Endodermal cell (in vitro differentiated cells): ENCODE measurements around the gene CHRNE. TPM values are rescaled to one million over a fixed set of nuclear protein-coding genes. Genes with fewer than 3 reads are reported as not detected.

ENCODE experiments used
- DNase-seq: peaks from one replicate; pipeline ENCODE4 v3.0.0-alpha.2; 2017
- H3K27ac ChIP-seq: 2 replicates; pipeline ENCODE4 v1.5.1; 2013; ENCODE audit warnings: mild to moderate bottlenecking, low read depth, low read length, moderate library complexity
- H3K27me3 ChIP-seq: 2 replicates; pipeline ENCODE4 v1.6.1; 2013; ENCODE audit warnings: mild to moderate bottlenecking, low read length, moderate library complexity; ENCODE audit not compliant: insufficient read depth, control insufficient read depth, poor library complexity, severe bottlenecking
- H3K36me3 ChIP-seq: 2 replicates; pipeline ENCODE4 v1.7.0; 2013; ENCODE audit warnings: mild to moderate bottlenecking, low read length, moderate library complexity; ENCODE audit not compliant: control insufficient read depth, insufficient read depth
- H3K4me1 ChIP-seq: one replicate; pipeline ENCODE4 v1.7.0; 2013; ENCODE audit warnings: low read length; ENCODE audit not compliant: control insufficient read depth, insufficient read depth
- H3K4me3 ChIP-seq: 2 replicates; pipeline ENCODE4 v1.5.1; 2013; ENCODE audit warnings: mild to moderate bottlenecking, low read length, moderate library complexity
- H3K9ac ChIP-seq: 2 replicates; pipeline ENCODE4 v1.6.1; 2013; ENCODE audit warnings: mild to moderate bottlenecking, low read length, moderate library complexity; ENCODE audit not compliant: poor library complexity, severe bottlenecking; ENCODE audit errors: extremely low read depth
- H3K9me3 ChIP-seq: 2 replicates; pipeline ENCODE4 v1.6.1; 2013; ENCODE audit warnings: mild to moderate bottlenecking, low read length, moderate library complexity; ENCODE audit not compliant: control insufficient read depth
- H3K27ac Mint-ChIP-seq: 2 replicates; pipeline ENCODE4 v1.8.0; 2020; ENCODE audit warnings: mixed read lengths
- H3K27me3 Mint-ChIP-seq: 2 replicates; pipeline ENCODE4 v1.8.0; 2021; ENCODE audit warnings: mild to moderate bottlenecking, mixed read lengths; ENCODE audit not compliant: insufficient read depth
- H3K36me3 Mint-ChIP-seq: 2 replicates; pipeline ENCODE4 v1.8.0; 2020; ENCODE audit warnings: low read depth, mixed read lengths
- H3K4me1 Mint-ChIP-seq: 2 replicates; pipeline ENCODE4 v1.8.0; 2020; ENCODE audit warnings: mixed read lengths
- H3K4me3 Mint-ChIP-seq: 2 replicates; pipeline ENCODE4 v1.8.0; 2020; ENCODE audit warnings: mild to moderate bottlenecking, moderate library complexity, mixed read lengths
- H3K9me3 Mint-ChIP-seq: 2 replicates; pipeline ENCODE4 v1.8.0; 2020; ENCODE audit warnings: mild to moderate bottlenecking, mixed read lengths
- WGBS, 2 experiments: methylation state at CpG; one replicate each; pipeline versions ENCODE4 v1.1.5 to v1.1.7; 2013; ENCODE audit warnings: missing lambda C conversion rate in 2 of 2, mixed read lengths in 1 of 2; ENCODE audit not compliant: insufficient coverage in 1 of 2, insufficient read length in 1 of 2; 5-methylcytosine and 5-hydroxymethylcytosine counted together
- total RNA-seq, 2 donors: library from RNA; stranded (reverse); fragmentation: NEBNext Ultra II Directional in 1 of 2; extraction: Animal tissue kit (Norgen Biotek cat#: 25700) in 1 of 2; gene quantifications; 2 replicates in 1 of 2; 3 replicates in 1 of 2; pipeline ENCODE4 v1.2.1, GENCODE V29; 2021
- TF ChIP-seq, protein P1 (sequence below): fragments of 200-600 bp; sonication (generic); conservative IDR thresholded peaks from 2 replicates; pipeline ENCODE4 v1.5.0; 2021; ENCODE audit warnings: antibody characterized with exemption, mild to moderate bottlenecking

CHRNE gene
- total RNA-seq, 2 donors from 2014 or later, result 0.71 to 1.2 TPM

DNA sequence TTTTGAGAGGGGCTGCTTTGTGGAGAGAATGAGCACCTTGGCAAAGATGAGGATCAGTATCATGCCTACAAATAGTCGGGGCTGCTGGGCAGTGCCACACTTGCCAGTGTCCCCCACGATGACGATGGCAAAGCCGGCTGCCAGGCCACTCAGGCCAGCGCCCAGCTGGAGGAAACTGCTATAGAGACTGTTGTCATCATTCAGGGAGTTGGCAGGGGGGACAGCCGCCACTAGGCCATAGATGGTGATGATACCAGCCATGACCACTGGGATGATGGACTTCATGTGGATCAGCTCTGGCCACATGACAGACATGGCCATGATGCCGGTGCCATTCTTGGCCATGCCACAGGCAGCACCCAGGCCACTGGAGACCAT lies 46.0 kb downstream of the CHRNE start:
- Mint-ChIP-seq H3K27ac (peak overlapping the region; percentile 69), H3K4me1 (peaks cover 54% of the 10 kb centered on the region), H3K27me3 (no peaks in the 10 kb centered on the region), H3K36me3 (peaks cover 13% of the 10 kb centered on the region), H3K9me3 (no peaks in the 10 kb centered on the region), H3K4me3 (no peak overlapping the region)
- Histone ChIP-seq H3K27ac (no peak overlapping the region), H3K9ac (no peak overlapping the region), H3K9me3 (no peaks in the 10 kb centered on the region), H3K4me1 (peaks cover 11% of the 10 kb centered on the region), H3K27me3 (no peaks in the 10 kb centered on the region), H3K36me3 (peaks cover 7% of the 10 kb centered on the region), H3K4me3 (no peak overlapping the region)
- 95 to 96% methylated on average over 4 to 7 of the region's 7 CpGs for WGBS, 2 experiments
- TF ChIP-seq, protein P1, sequence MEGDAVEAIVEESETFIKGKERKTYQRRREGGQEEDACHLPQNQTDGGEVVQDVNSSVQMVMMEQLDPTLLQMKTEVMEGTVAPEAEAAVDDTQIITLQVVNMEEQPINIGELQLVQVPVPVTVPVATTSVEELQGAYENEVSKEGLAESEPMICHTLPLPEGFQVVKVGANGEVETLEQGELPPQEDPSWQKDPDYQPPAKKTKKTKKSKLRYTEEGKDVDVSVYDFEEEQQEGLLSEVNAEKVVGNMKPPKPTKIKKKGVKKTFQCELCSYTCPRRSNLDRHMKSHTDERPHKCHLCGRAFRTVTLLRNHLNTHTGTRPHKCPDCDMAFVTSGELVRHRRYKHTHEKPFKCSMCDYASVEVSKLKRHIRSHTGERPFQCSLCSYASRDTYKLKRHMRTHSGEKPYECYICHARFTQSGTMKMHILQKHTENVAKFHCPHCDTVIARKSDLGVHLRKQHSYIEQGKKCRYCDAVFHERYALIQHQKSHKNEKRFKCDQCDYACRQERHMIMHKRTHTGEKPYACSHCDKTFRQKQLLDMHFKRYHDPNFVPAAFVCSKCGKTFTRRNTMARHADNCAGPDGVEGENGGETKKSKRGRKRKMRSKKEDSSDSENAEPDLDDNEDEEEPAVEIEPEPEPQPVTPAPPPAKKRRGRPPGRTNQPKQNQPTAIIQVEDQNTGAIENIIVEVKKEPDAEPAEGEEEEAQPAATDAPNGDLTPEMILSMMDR, result no peak
- no peak for DNase-seq

DNA sequence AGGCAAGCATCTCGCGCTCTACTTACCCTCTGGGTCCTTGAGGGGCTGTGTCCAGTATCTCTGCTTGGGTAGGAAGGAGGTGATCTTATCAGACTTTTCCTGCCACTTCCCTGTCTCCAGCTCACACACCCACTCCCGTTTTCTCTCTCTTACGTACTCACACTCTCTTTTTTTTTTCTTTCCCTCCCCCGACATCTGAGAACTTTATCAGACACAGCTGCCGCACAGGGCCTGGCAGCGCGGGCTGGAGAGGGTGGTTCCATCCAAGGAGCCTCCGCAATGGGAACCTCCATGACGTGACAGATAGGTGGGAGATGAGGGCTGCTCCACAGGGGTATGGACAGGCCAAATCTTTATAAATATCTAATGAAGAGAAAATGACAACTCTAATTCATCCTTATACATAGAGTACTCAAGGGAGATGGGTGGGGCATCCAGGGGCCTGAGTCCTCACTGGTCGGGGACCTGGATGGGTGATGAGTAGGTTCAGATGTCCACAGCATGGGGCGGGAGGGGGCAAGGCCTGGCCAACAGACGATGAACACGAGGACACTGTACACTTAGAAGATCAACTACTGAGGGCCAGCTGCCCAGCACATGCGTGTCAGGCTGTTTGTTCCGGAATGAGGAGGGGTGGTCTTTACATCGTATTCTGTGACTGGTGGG lies 46.5 kb downstream of the CHRNE start:
- TF ChIP-seq, protein P1, result no peak
- no peaks in the 10 kb centered on the region for H3K27me3 ChIP-seq
- Mint-ChIP-seq H3K27ac (peak overlapping the region; percentile 69), H3K4me1 (peaks cover 54% of the 10 kb centered on the region), H3K27me3 (no peaks in the 10 kb centered on the region), H3K9me3 (no peaks in the 10 kb centered on the region), H3K4me3 (no peak overlapping the region), H3K36me3 (peaks cover 12% of the 10 kb centered on the region)
- WGBS, 2 experiments, result 94 to 95% methylated on average over 8 to 17 of the region's 17 CpGs
- no peak for DNase-seq
- H3K27ac ChIP-seq, result no peak overlapping the region
- H3K36me3 ChIP-seq, result peaks cover 7% of the 10 kb centered on the region
- no peak overlapping the region for H3K9ac ChIP-seq
- H3K4me3 ChIP-seq, result no peak overlapping the region
- no peaks in the 10 kb centered on the region for H3K9me3 ChIP-seq
- peaks cover 11% of the 10 kb centered on the region for H3K4me1 ChIP-seq

DNA sequence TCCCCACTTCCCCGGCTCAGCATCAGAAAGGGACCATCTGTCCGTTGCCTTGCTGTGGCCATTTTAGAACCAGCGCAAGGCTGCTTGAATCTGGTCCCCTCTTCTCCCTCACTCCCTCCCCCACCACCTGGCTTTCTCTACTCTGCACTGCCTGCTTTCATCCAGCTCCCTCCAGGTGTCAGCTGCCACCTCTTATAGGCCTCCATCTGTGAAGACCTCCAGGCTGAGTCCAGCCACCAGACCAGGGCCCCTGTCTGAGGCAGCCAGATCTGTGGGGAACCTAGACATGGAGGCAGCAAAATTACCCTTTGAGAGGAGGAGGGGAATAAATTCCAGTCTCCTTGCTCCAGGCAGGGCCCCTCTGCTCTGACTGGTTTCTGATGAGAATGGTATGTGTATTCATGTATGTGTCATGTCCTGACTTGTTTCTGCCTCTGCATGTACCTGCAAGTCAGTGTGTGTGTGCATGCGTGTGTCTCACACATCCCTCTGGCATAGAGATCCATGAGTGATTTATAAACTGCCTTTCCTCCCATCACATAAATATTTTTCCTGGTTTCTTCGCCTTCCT lies 48.7 kb downstream of the CHRNE start:
- peak overlapping the region; percentile 80 for H3K27ac Mint-ChIP-seq
- TF ChIP-seq, protein P1, result no peak
- 92 to 100% methylated on average over 2 to 5 of the region's 5 CpGs for WGBS, 2 experiments

More for the DNA sequence above, 48.7 kb downstream of the CHRNE start:
- no peak overlapping the region for H3K9ac ChIP-seq
- no peaks in the 10 kb centered on the region for H3K9me3 ChIP-seq
- H3K27me3 ChIP-seq, result no peaks in the 10 kb centered on the region
- Mint-ChIP-seq H3K36me3 (peaks cover 12% of the 10 kb centered on the region), H3K4me3 (no peak overlapping the region), H3K9me3 (no peaks in the 10 kb centered on the region), H3K4me1 (peaks cover 51% of the 10 kb centered on the region), H3K27me3 (no peaks in the 10 kb centered on the region)
- H3K27ac ChIP-seq, result peak overlapping the region; percentile 83
- H3K36me3 ChIP-seq, result no peaks in the 10 kb centered on the region
- DNase-seq, result no peak
- no peak overlapping the region for H3K4me3 ChIP-seq
- peaks cover 11% of the 10 kb centered on the region for H3K4me1 ChIP-seq
